ENCODE measurements around the gene TAF8. TPM values are rescaled to one million over a fixed set of nuclear protein-coding genes. Genes with fewer than 3 reads are reported as not detected.

The TAF8 gene
- polyA plus RNA-seq, 1 donor (not counting 4 experiments of a cell fraction or from before 2014, with no cell fraction given) = 15.9 TPM

DNA sequence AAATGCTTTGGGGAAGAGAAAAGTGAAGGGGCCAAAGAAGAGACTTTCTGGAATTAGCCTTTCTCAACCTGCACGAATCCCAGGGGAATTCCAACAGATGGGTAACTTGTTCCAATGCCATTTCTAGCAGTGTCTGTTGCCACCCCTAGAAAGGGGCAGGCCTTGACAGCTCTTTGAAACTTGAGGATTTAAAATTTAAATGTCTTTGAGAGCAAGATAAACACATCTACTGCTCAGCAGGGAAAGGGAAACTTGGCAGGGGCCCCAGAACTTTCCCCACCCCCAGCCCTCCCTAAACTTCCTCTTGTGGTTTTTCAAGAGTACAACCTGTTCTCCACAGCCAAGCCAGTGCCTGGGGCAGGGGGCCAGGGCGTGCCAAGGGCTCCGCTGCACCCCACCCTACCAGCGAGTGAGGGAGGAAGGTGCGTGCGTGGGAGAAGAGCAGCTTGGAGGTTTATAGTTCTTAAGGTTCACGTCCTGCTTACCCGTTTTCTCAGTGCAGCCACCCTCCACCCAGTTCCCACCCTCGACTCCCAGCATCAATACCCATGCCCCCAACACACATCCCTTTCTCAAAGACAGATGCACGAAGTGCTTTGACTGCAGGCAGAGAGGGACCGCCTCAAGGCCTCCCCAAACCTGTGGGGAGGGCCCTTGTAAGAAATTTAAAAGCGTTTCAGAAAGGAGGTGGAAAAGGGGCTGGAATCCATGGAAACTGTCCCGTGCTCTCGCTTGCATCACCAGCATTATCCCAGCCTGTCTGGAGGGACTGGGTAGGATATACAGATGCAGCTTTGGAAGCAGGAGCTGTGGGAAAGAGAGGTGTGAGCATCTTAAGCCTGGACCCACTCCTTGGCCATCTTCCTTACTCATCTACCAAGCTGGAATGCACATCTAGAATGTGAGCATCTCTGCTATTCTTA lies 4.5 kb upstream of the TAF8 start:
- TF ChIP-seq EZH2 (IDR thresholded peaks at IDR 0.05; ENCODE audit: low read length) = no peak
- no peak for TF ChIP-seq CTCF (optimal IDR thresholded peaks at IDR 0.05 in 1 of 3, IDR thresholded peaks at IDR 0.05 in 1 of 3, conservative IDR thresholded peaks at IDR 0.05 in 1 of 3; ENCODE audit: extremely low read depth in 1 of 3, insufficient read depth in 2 of 3, low read length in 3 of 3)
- peak overlapping the region; percentile 82 for H3K27ac ChIP-seq (ENCODE audit: control insufficient read depth, insufficient read depth, low read length)
- dilution Hi-C loops (cut with MboI; ENCODE audit: extremely low pct_ligation_motif_present, low sequenced_read_pairs) = no loop called here
- H4K20me1 ChIP-seq (ENCODE audit: control insufficient read depth, extremely low read depth, insufficient read depth, low read length) = no peaks in the 10 kb centered on the region
- no peaks in the 10 kb centered on the region for H3K27me3 ChIP-seq (ENCODE audit: control insufficient read depth, extremely low read depth, insufficient read depth, low read length)
- peak overlapping the region; percentile 64 for H3K4me2 ChIP-seq (ENCODE audit: control insufficient read depth, extremely low read depth, insufficient read depth, low read depth, low read length)
- H3K9me3 ChIP-seq (ENCODE audit: control insufficient read depth, low read depth, low read length) = no peaks in the 10 kb centered on the region
- H2AFZ ChIP-seq (ENCODE audit: control insufficient read depth, low read length) = no peak overlapping the region
- peaks cover 8% of the 10 kb centered on the region for H3K79me2 ChIP-seq (ENCODE audit: control insufficient read depth, insufficient read depth, low read length)
- H3K9me1 ChIP-seq (ENCODE audit: control insufficient read depth, extremely low read depth, insufficient read depth, low read length) = no peaks in the 10 kb centered on the region
- H3K4me1 ChIP-seq (ENCODE audit: control insufficient read depth, extremely low read depth, insufficient read depth, low read length) = peaks cover 41% of the 10 kb centered on the region
- DNase-seq (ENCODE audit: low read depth, low spot score) = peak; percentile 48
- H3K4me3 ChIP-seq (ENCODE audit: control insufficient read depth in 2 of 3, extremely low read depth in 1 of 3, insufficient read depth in 2 of 3, low read depth in 1 of 3, low read length in 3 of 3) = peak overlapping the region in 2 of 3 experiments; percentile 42 to 56
- FAIRE-seq = peak; percentile 34
- no peaks in the 10 kb centered on the region for H3K36me3 ChIP-seq (ENCODE audit: control insufficient read depth in 2 of 2, extremely low read depth in 1 of 2, insufficient read depth in 2 of 2, low read length in 2 of 2)
- peak overlapping the region; percentile 67 for H3K9ac ChIP-seq (ENCODE audit: control insufficient read depth, extremely low read depth, insufficient read depth, low read length)

DNA sequence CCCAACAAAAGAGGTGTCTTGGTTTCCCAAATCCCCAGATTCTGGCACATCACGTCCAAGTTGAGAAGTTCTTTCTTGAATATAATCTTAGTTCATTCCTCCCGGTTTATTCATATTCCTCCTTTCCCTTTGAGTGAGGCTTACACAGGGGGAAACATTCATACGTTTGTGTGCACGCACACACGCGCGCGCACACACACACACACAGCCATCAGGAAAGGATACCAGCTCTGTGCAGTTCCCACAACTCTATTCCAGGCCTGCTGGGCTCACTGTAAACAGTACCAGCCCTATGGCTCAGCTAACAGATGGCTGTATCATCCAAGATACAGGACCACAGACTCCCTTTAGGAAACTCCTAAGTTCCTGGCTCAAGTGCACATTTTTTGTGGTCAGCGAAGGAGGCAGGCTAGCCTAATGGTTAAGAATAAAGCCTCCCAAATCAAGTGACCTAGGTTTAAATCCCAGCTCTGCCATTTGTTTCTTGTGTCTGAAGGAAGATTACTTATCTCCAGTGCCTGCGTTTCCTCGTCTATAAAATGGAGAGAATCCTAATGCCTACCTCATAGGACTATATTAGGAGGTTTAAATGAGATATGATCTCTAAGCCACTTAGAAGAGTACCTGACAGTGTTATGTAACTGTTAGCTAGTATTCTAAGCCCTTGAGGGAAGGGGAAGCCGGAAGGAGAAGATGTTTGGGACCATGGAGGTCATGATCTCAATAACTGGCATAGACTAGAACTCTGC lies 3.7 kb upstream of the TAF8 start:
- Histone ChIP-seq H3K36me3 (ENCODE audit: control insufficient read depth in 2 of 2, extremely low read depth in 1 of 2, insufficient read depth in 2 of 2, low read length in 2 of 2) (no peaks in the 10 kb centered on the region), H3K4me2 (ENCODE audit: control insufficient read depth, extremely low read depth, insufficient read depth, low read depth, low read length) (peak overlapping the region; percentile 64), H3K4me3 (ENCODE audit: control insufficient read depth in 2 of 3, extremely low read depth in 1 of 3, insufficient read depth in 2 of 3, low read depth in 1 of 3, low read length in 3 of 3) (peak overlapping the region in 2 of 3 experiments; percentile 7 to 11), H3K9me1 (ENCODE audit: control insufficient read depth, extremely low read depth, insufficient read depth, low read length) (no peaks in the 10 kb centered on the region), H3K9me3 (ENCODE audit: control insufficient read depth, low read depth, low read length) (no peaks in the 10 kb centered on the region), H3K4me1 (ENCODE audit: control insufficient read depth, extremely low read depth, insufficient read depth, low read length) (peaks cover 46% of the 10 kb centered on the region), H3K27ac (ENCODE audit: control insufficient read depth, insufficient read depth, low read length) (peak overlapping the region; percentile 82), H3K27me3 (ENCODE audit: control insufficient read depth, extremely low read depth, insufficient read depth, low read length) (no peaks in the 10 kb centered on the region), H3K9ac (ENCODE audit: control insufficient read depth, extremely low read depth, insufficient read depth, low read length) (peak overlapping the region; percentile 67), H4K20me1 (ENCODE audit: control insufficient read depth, extremely low read depth, insufficient read depth, low read length) (no peaks in the 10 kb centered on the region), H3K79me2 (ENCODE audit: control insufficient read depth, insufficient read depth, low read length) (peaks cover 11% of the 10 kb centered on the region), H2AFZ (ENCODE audit: control insufficient read depth, low read length) (no peak overlapping the region)
- DNase-seq (ENCODE audit: low read depth, low spot score) (no peak), FAIRE-seq (peak; percentile 5)
- TF ChIP-seq CTCF (optimal IDR thresholded peaks at IDR 0.05 in 1 of 3, IDR thresholded peaks at IDR 0.05 in 1 of 3, conservative IDR thresholded peaks at IDR 0.05 in 1 of 3; ENCODE audit: extremely low read depth in 1 of 3, insufficient read depth in 2 of 3, low read length in 3 of 3) = no peak
- dilution Hi-C loops (cut with MboI; ENCODE audit: extremely low pct_ligation_motif_present, low sequenced_read_pairs) = no loop called here
